A673 (cell line): ENCODE data around the gene MYO7B. TPM values are rescaled to one million over a fixed set of nuclear protein-coding genes. Genes with fewer than 3 reads are reported as not detected.

ENCODE experiments used
- BruUV-seq: library from RNA; stranded (reverse); fragments of 400-500 nt; replicated peaks from 2 replicates; lab custom pipeline; 2021; lab: Mats Ljungman, UMichigan
- CTCF ChIA-PET: fragments of 300-600 bp; sonication (Branson Sonifier 250); formaldehyde crosslinking; loops from one replicate; lab custom pipeline; 2022; ENCODE audit warnings: antibody characterized with exemption; lab: Charles Lee
- POLR2A ChIA-PET: fragments of 300-600 bp; sonication (Branson Sonifier 250); formaldehyde crosslinking; loops from one replicate; lab custom pipeline; 2022; ENCODE audit warnings: antibody characterized with exemption; ENCODE audit not compliant: low non-redundant PET; lab: Charles Lee
- DNase-seq: peaks from one replicate; pipeline ENCODE4 v3.0.0-alpha.2; 2015; ENCODE audit warnings: low spot score
- H3K27ac ChIP-seq: fragments of 200-600 bp; sonication (generic); 2 replicates; pipeline ENCODE4 v1.5.1; 2016; ENCODE audit warnings: mixed run types, low read depth, mild to moderate bottlenecking, mixed read lengths, antibody characterized with exemption, low read length; ENCODE audit not compliant: poor library complexity, severe bottlenecking
- H3K27me3 ChIP-seq: fragments of 200-600 bp; sonication (generic); replicated peaks from 2 replicates; pipeline ENCODE4 v1.6.1; 2017; ENCODE audit warnings: mixed run types, low read depth, mild to moderate bottlenecking, mixed read lengths, antibody characterized with exemption, low read length; ENCODE audit not compliant: insufficient read depth, poor library complexity
- H3K36me3 ChIP-seq: fragments of 200-600 bp; sonication (generic); 2 replicates; pipeline ENCODE4 v1.6.1; 2016; ENCODE audit warnings: mixed run types, mild to moderate bottlenecking, mixed read lengths, antibody characterized with exemption, low read length; ENCODE audit not compliant: insufficient read depth, poor library complexity, severe bottlenecking
- H3K4me1 ChIP-seq: fragments of 200-600 bp; sonication (generic); 2 replicates; pipeline ENCODE4 v1.6.1; 2017; ENCODE audit warnings: mixed run types, mild to moderate bottlenecking, mixed read lengths, antibody characterized with exemption, low read length; ENCODE audit not compliant: insufficient read depth, poor library complexity, severe bottlenecking
- H3K4me3 ChIP-seq: fragments of 200-600 bp; sonication (generic); 2 replicates; pipeline ENCODE4 v1.5.1; 2016; ENCODE audit warnings: low read depth, mixed run types, mild to moderate bottlenecking, mixed read lengths, low read length; ENCODE audit not compliant: poor library complexity, severe bottlenecking
- H3K9me3 ChIP-seq: fragments of 200-600 bp; sonication (generic); 2 replicates; pipeline ENCODE4 v1.6.1; 2016; ENCODE audit warnings: mixed run types, low read depth, mild to moderate bottlenecking, mixed read lengths, antibody characterized with exemption, low read length; ENCODE audit not compliant: poor library complexity, severe bottlenecking
- EZH2 ChIP-seq: fragments of 200-600 bp; sonication (generic); IDR thresholded peaks from 2 replicates; pipeline ENCODE4 v1.6.1; 2017; ENCODE audit warnings: borderline replicate concordance, low read depth, mild to moderate bottlenecking, mixed read lengths, antibody characterized with exemption, low read length; ENCODE audit not compliant: poor library complexity, severe bottlenecking
- intact Hi-C: fragments of 100-400 bp; cut with micrococcal nuclease; formaldehyde crosslinking; loops from one replicate; pipeline ENCODE4 v1.10.0; 2022; ENCODE audit not compliant: unreplicated experiment
- total RNA-seq: library from RNA; stranded (reverse); gene quantifications from 2 replicates; pipeline ENCODE4 v1.2.3, GENCODE V29; 2021
- TF ChIP-seq, protein P1 (sequence below): fragments of 300-800, 200-600 bp; sonication (generic); conservative IDR thresholded peaks from 2 replicates; pipeline ENCODE4 v1.5.1; 2017; ENCODE audit warnings: low read depth, mild to moderate bottlenecking, antibody characterized with exemption, low read length, moderate library complexity, mixed read lengths

The MYO7B gene
- total RNA-seq, 1 experiment from 2014 or later, result 0.24 TPM

DNA sequence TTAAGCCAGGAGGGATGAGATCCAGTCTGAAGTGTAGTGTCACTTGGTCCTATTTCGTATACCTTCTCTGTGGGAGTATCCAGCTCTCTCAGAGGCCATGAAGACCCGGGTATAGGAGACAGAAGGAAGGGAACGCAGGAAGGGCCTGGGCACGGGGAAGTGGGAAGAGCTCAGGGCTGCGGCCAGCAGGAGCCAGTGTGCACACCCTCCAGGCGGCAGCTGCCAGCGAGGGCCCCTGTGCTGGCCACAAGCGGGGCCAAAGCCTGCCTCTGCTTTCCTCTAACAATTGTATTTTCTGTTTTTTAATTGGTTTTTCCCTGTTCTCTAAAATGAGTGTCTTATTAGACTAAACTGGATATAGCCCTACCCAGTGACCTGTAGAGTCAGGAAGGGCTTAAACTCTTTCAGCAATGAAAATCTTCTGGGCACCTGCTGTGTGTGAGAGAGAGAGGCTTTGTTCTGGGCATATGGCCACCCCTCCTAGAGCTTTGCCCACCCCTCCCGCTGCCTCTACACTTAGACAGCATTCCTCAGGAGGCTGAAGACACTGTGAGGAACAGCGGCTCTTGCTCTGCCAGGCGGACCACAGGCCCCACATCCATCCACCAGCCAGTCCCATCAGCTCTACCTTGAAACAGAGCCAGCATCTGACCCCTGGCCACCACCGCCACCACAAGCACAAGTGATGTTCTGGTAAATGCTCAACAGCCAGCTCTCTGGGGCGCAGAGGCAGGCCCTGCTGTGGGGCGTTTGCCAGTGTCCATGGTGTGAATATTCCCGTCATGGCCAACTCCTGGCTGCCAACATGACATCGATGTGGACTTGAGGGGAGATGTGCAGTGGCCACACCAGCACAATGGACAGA lies 120.0 kb downstream of the MYO7B start:
- intact Hi-C loops, result no loop called here
- Histone ChIP-seq H3K4me3 (no peak overlapping the region), H3K27ac (no peak overlapping the region), H3K27me3 (no peaks in the 10 kb centered on the region), H3K36me3 (no peaks in the 10 kb centered on the region), H3K4me1 (no peaks in the 10 kb centered on the region), H3K9me3 (no peaks in the 10 kb centered on the region)
- TF ChIP-seq, protein P1, sequence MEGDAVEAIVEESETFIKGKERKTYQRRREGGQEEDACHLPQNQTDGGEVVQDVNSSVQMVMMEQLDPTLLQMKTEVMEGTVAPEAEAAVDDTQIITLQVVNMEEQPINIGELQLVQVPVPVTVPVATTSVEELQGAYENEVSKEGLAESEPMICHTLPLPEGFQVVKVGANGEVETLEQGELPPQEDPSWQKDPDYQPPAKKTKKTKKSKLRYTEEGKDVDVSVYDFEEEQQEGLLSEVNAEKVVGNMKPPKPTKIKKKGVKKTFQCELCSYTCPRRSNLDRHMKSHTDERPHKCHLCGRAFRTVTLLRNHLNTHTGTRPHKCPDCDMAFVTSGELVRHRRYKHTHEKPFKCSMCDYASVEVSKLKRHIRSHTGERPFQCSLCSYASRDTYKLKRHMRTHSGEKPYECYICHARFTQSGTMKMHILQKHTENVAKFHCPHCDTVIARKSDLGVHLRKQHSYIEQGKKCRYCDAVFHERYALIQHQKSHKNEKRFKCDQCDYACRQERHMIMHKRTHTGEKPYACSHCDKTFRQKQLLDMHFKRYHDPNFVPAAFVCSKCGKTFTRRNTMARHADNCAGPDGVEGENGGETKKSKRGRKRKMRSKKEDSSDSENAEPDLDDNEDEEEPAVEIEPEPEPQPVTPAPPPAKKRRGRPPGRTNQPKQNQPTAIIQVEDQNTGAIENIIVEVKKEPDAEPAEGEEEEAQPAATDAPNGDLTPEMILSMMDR, result no peak
- BruUV-seq, result no TSS peak
- DNase-seq, result no peak
- POLR2A ChIA-PET, result no interaction called here
- CTCF ChIA-PET, result no interaction called here

- no peaks in the 10 kb centered on the region for H3K27me3 ChIP-seq
- TF ChIP-seq, protein P1, result no peak
- no peak for TF ChIP-seq EZH2
- no peaks in the 10 kb centered on the region for H3K4me1 ChIP-seq
- intact Hi-C loops, result no loop called here
- H3K4me3 ChIP-seq, result no peak overlapping the region
- BruUV-seq, result no TSS peak
- POLR2A ChIA-PET, result interaction anchor here (0.5 kb wide), 1 partner anchor 314 kb away, joined by 4 read pairs; no protein-coding TSS in a partner anchor
- no peak overlapping the region for H3K27ac ChIP-seq
- no peaks in the 10 kb centered on the region for H3K36me3 ChIP-seq
- H3K9me3 ChIP-seq, result no peaks in the 10 kb centered on the region
- DNase-seq, result no peak
- CTCF ChIA-PET, result no interaction called here
Measured at GRCh38 chr2:127656569-127657231, 121.2 kb downstream of the MYO7B start.

GRCh38 chr2:127657232-127657595 lies 121.7 kb downstream of the MYO7B start:
- no peaks in the 10 kb centered on the region for H3K27me3 ChIP-seq
- no peak for DNase-seq
- no TSS peak for BruUV-seq
- no peaks in the 10 kb centered on the region for H3K9me3 ChIP-seq
- intact Hi-C loops, result no loop called here
- TF ChIP-seq, protein P1, result no peak
- TF ChIP-seq EZH2, result no peak
- no peak overlapping the region for H3K27ac ChIP-seq
- H3K4me1 ChIP-seq, result no peaks in the 10 kb centered on the region
- POLR2A ChIA-PET, result interaction anchor here (0.5 kb wide), 1 partner anchor 314 kb away, joined by 4 read pairs; no protein-coding TSS in a partner anchor
- H3K4me3 ChIP-seq, result no peak overlapping the region
- H3K36me3 ChIP-seq, result no peaks in the 10 kb centered on the region
- CTCF ChIA-PET, result no interaction called here
